ENCODE measurements around the gene HCRT. TPM values are rescaled to one million over a fixed set of nuclear protein-coding genes. Genes with fewer than 3 reads are reported as not detected.

Gene HCRT
- total and polyA plus RNA-seq, 7 donors = not detected

- intact Hi-C loops (cut with DNase I) = no loop called here
- no peak for ATAC-seq
- Histone ChIP-seq H3K4me3 (no peak overlapping the region), H3K9me3 (no peaks in the 10 kb centered on the region), H3K36me3 (ENCODE audit: insufficient read depth in 1 of 2, low read depth in 1 of 2) (peaks cover 0 to 53% of the 10 kb centered on the region in 2 donors), H3K27me3 (ENCODE audit: insufficient read depth in 3 of 3, low read length in 2 of 3) (no peaks in the 10 kb centered on the region), H3K27ac (no peak overlapping the region), H3K4me1 (no peaks in the 10 kb centered on the region)
- WGBS, 3 donors = 76 to 83% (median 77%) methylated on average over 12 of the region's 12 CpGs
- TF ChIP-seq CTCF (IDR thresholded peaks at IDR 0.05) = no peak
- DNase-seq = no peak
Measured at GRCh38 chr17:42199416-42200011, 14.3 kb upstream of the HCRT start.

- H3K9me3 ChIP-seq = no peaks in the 10 kb centered on the region
- H3K36me3 ChIP-seq (ENCODE audit: insufficient read depth in 1 of 2, low read depth in 1 of 2) = peaks cover 0 to 47% of the 10 kb centered on the region in 2 donors
- ATAC-seq = no peak
- no peaks in the 10 kb centered on the region for H3K27me3 ChIP-seq (ENCODE audit: insufficient read depth in 3 of 3, low read length in 2 of 3)
- WGBS, 3 donors = 66 to 79% (median 74%) methylated on average over 4 of the region's 4 CpGs
- intact Hi-C loops (cut with DNase I) = no loop called here
- H3K4me1 ChIP-seq = peaks cover under 1% of the 10 kb centered on the region
- no peak overlapping the region for H3K4me3 ChIP-seq
- no peak overlapping the region for H3K27ac ChIP-seq
- DNase-seq = no peak
- TF ChIP-seq CTCF (IDR thresholded peaks at IDR 0.05) = no peak
Measured at GRCh38 chr17:42198897-42199296, 13.6 kb upstream of the HCRT start.

- no peaks in the 10 kb centered on the region for H3K9me3 ChIP-seq
- ATAC-seq (no peak), DNase-seq (no peak)
- TF ChIP-seq CTCF (IDR thresholded peaks at IDR 0.05) = no peak
- no peak overlapping the region for H3K4me3 ChIP-seq
- H3K36me3 ChIP-seq (ENCODE audit: insufficient read depth in 1 of 2, low read depth in 1 of 2) = peaks cover 0 to 34% of the 10 kb centered on the region in 2 donors
- intact Hi-C loops (cut with DNase I) = no loop called here
- no peak overlapping the region for H3K27ac ChIP-seq
- H3K27me3 ChIP-seq (ENCODE audit: insufficient read depth in 3 of 3, low read length in 2 of 3) = no peaks in the 10 kb centered on the region
- 92 to 93% (median 92%) methylated on average over 8 of the region's 8 CpGs for WGBS, 3 donors
- peaks cover 10% of the 10 kb centered on the region for H3K4me1 ChIP-seq
Measured at GRCh38 chr17:42197564-42198156, 12.4 kb upstream of the HCRT start.

GRCh38 chr17:42193969-42194899, 9.0 kb upstream of the HCRT start, which contains the start of gene GHDC:
Gene GHDC, minus strand, starts transcription at chr17:42194494. Its CDS starts 913 bp downstream, at chr17:42193581.
- Histone ChIP-seq H3K4me1 (peaks cover 12% of the 10 kb centered on the region), H3K4me3 (peak within 1 kb of the TSS; percentile 68), H3K9me3 (no peaks in the 10 kb centered on the region), H3K27me3 (ENCODE audit: insufficient read depth in 3 of 3, low read length in 2 of 3) (no peaks in the 10 kb centered on the region), H3K36me3 (ENCODE audit: insufficient read depth in 1 of 2, low read depth in 1 of 2) (peaks cover 0 to 6% of the 10 kb centered on the region in 2 donors), H3K27ac (peak within 1 kb of the TSS; percentile 81)
- peak; percentile 92 to 98 (median 96) for ATAC-seq
- DNase-seq = peak; percentile 83 to 92
- intact Hi-C loops (cut with DNase I) = no loop called here
- TF ChIP-seq CTCF (IDR thresholded peaks at IDR 0.05) = no peak
- 16 to 20% (median 16%) methylated on average over 24 of the region's 24 CpGs for WGBS, 3 donors

Measured in psoas muscle (tissue), 8 donors.